ENCODE results near the gene CEP55.

The CEP55 gene

GRCh38 chr10:93471110-93471651 is 25.2 kb upstream of the CEP55 start:
- FAIRE-seq, result no peak

DNA sequence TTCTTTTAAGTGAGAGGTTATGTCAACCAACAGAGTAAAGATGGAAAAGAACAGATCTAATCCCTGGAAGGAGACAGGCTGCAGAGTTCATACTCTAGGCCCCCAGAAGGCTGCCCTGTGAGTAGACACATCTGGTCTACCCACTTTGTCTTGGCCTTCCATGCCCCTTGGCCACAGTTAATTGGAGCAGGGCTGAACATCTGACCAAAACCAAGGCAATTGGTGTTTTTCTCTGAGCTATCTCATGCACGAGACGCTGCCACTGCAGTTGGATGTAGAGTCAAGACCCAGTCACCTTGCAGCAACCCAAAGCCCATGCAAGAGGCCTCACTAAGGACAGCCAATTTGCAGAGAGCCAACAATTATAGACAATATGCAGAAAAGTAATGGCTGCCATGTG is 23.3 kb upstream of the CEP55 start:
- FAIRE-seq, result no peak

DNA sequence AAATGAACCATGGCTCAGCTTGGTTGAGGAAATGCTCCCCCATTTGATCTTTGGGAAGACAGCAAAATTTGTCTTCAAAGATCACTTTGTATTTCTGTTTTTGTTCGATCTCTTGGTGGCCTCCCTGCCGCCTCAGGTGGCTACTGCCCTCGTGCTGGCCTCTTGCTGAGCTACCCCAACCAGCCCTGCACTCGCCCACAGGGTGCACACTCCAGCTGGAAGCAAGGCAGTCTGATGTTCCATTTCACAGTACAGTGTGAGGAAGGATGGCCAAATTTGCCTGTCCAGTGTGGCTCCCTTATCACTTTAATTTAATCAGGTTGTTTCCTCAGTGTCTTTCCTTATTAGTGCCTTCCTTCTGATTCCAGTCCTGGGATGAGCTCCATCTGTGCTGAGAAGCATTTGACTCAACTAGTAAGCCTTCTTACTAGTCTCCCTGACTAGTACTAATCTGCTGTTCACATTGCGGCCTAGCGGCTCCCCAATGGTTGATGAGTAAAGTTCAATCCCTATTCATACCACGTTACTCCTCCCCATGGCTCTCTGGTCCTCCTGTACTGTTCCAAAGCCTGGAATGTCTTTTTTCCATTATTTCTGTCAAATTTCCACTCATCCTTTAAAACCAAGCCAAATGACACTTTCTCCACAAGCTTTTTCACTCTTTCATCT is 22.5 kb upstream of the CEP55 start:
- no peak for FAIRE-seq

DNA sequence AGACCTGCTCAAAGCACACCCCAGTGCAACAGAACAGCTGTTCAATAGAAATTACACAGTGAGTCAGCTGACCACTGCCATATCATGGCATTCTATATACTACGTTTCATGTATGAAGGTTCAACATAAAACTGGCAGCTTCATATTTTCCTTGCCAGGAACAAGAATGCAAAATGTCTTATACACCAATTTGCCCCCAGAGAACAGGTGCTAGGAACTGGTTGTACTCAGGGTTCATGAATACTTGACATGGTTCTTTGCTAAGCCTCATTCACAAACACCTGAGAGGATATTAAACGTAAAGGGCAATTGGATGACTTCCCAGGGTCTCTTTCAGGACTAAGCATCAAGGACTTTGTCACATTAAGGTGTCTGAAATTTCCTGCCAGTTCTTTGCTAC is 21.2 kb upstream of the CEP55 start:
- no peak for FAIRE-seq

- FAIRE-seq, result no peak
Measured at GRCh38 chr10:93475871-93476270, 20.5 kb upstream of the CEP55 start.

GRCh38 chr10:93476756-93477155 is 19.7 kb upstream of the CEP55 start:
- FAIRE-seq, result no peak

DNA sequence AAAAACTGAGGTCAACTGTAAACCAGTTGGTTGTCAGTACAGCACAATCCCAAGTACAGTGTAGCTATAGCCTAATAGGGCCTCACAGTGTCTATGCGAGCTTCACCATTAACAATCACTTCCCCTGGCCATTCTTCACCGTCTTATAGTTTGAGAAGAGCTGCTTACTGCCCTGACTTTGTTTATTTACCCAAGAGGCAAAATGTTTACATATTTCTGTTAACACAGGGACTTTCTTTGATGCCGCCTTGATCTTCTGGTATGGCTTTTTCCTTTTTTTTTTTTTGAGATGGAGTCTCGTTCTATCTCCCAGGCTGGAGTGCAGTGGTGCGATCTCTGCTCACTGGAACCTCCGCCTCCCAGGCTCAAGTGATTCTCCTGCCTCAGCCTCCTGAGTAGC is 17.5 kb upstream of the CEP55 start:
- FAIRE-seq, result no peak

DNA sequence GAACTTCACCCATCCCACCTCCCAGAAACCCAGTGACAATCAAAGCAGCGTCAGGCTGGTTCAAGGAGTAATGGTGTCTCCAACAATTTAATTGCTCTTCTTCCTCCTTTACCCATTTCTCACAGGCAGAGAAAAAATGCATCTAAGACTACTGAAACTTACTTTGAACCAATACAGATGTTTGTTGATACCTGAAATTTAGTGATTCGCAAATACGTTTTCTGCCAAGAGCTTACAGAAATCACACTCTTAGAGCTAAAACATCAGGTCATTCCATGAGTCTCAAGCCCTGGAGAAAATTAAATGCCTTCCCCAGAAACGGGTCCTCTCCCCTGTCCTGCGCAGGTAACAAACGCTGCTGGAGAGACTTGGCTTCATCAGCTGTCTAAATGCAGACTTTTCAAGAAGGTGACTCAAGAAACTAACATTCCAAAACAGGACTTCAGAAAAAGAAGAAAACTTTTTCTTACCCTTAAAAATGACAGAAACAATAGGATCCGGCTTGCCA is 14.7 kb upstream of the CEP55 start:
- no peak for FAIRE-seq

GRCh38 chr10:93482145-93482834 is 14.1 kb upstream of the CEP55 start, which contains the start of gene MYOF:
MYOF (minus strand) TSS chr10:93482334; CDS start chr10:93482194, 140 bp downstream.
- FAIRE-seq, result peak; percentile 79

GRCh38 chr10:93485690-93486089 is 10.7 kb upstream of the CEP55 start:
- no peak for FAIRE-seq

- no peak for FAIRE-seq
Measured at GRCh38 chr10:93488956-93489528, 7.4 kb upstream of the CEP55 start.

GRCh38 chr10:93491602-93492121 is 4.8 kb upstream of the CEP55 start:
- FAIRE-seq, result no peak

- FAIRE-seq, result no peak
Measured at GRCh38 chr10:93493162-93493561, 3.2 kb upstream of the CEP55 start.

- no peak for FAIRE-seq
Measured at GRCh38 chr10:93494494-93494893, 1.9 kb upstream of the CEP55 start.

GRCh38 chr10:93495654-93496321 is 624 bp upstream of the CEP55 start:
- FAIRE-seq, result no peak

GRCh38 chr10:93498166-93498565 is 1.8 kb downstream of the CEP55 start:
- no peak for FAIRE-seq

GRCh38 chr10:93501650-93502049 is 5.2 kb downstream of the CEP55 start:
- FAIRE-seq, result no peak

DNA sequence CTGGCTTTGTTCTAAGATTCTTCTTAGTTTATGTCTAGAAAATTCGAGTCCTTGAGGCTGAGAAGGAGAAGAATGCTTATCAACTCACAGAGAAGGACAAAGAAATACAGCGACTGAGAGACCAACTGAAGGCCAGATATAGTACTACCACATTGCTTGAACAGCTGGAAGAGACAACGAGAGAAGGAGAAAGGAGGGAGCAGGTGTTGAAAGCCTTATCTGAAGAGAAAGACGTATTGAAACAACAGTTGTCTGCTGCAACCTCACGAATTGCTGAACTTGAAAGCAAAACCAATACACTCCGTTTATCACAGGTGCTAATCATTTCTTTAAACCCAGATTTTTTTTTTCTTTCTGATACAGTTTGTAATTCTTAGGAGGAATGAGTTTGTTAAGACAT is 6.7 kb downstream of the CEP55 start:
- FAIRE-seq, result no peak

- no peak for FAIRE-seq
Measured at GRCh38 chr10:93505075-93505474, 8.7 kb downstream of the CEP55 start.

DNA sequence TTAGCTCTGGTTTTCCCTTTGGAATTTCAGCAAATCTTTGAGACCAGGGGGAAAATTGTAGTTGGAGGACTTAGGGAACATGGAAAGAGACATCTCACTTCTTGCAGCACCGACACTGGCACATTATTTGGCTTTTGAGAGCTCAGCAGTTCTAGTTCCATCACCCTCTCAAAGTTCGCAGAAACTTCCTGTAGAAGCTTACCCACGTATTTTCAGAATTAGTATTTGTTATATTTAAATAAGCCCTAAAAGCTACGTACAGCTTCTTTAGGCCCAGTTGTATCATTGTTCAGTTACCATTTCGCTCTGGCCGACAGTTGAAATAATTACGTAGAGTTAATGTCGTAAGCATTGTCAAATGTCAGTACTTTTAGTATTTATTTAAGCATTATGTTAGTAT is 13.4 kb downstream of the CEP55 start:
- no peak for FAIRE-seq

DNA sequence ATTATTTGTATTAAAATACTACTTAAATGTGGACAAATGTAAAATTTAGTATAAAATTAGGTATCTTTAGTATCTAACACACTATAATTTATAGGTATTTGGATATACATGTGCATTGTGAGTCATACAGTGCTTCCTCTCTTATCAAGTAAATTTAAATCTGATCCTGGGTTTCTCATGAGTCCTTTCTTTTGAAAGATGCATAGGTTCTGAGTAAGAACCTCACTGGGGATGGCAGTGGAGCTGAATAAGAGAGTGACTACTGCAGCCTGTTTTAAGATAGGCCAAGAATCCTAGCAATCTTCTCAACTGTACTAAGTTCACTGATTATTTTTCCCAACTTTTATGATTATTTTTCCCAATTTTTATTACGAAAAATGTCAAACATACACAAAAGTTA is 16.2 kb downstream of the CEP55 start:
- FAIRE-seq, result no peak

DNA sequence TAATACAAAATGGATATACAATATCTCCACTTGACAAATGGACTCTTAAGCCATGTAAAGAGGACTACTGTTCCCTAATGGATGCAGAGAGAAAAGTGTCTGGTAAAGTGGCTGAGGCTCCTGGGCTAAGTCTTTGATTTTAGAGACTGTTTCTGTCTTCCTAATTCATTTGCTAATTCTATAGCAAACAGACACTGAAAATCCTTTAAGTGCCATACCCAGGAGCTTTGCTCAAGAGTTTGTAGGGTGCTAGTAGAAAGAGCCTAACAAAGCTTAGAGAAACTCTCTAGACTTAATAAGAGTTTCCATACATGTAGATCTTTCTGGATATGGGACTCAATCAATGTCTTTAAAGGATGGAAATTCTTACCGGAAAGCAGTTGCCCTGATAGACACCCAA is 16.7 kb downstream of the CEP55 start:
- FAIRE-seq, result no peak

DNA sequence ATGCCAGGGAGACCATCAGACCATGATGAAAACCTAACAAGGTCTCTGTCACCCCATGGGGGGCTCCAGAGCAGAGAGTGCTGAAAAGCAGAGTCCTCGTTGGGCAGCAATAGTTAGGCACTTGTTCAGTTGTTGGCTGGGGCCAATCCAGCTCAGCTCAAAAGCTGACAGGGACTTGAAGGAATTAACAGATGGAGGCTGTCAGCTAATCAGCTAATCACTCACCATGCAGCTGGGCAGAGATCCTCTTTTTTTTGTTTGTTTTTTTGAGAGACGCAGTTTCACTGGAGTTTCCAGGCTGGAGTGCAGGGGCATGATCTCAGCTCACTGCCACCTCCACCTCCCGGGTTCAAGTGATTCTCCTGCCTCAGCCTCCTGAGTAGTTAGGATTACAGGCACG is 18.1 kb downstream of the CEP55 start:
- no peak for FAIRE-seq

All from TTC549 (cell line).